ENCODE measurements around the gene RANBP9.
A peak's percentile ranks its signal among the peaks of the same experiment; 100 is the strongest.

Gene RANBP9

GRCh38 chr6:13629459-13630116 is 82.0 kb downstream of the RANBP9 start:
- H3K4me3 ChIP-seq (ENCODE audit: low read depth, low read length): no peak overlapping the region
- no peak for DNase-seq (ENCODE audit: low read depth)
- no peak for TF ChIP-seq CTCF (IDR thresholded peaks at IDR 0.05; ENCODE audit: low read depth, low read length, missing control alignments)

GRCh38 chr6:13624871-13625288 is 86.8 kb downstream of the RANBP9 start:
- DNase-seq (ENCODE audit: low read depth): peak; percentile 31
- no peak overlapping the region for H3K4me3 ChIP-seq (ENCODE audit: low read depth, low read length)
- peak; percentile 71 for TF ChIP-seq CTCF (IDR thresholded peaks at IDR 0.05; ENCODE audit: low read depth, low read length, missing control alignments)

GRCh38 chr6:13617066-13617465 is 94.6 kb downstream of the RANBP9 start:
- TF ChIP-seq CTCF (IDR thresholded peaks at IDR 0.05; ENCODE audit: low read depth, low read length, missing control alignments): no peak
- no peak for DNase-seq (ENCODE audit: low read depth)
- H3K4me3 ChIP-seq (ENCODE audit: low read depth, low read length): no peak overlapping the region

- H3K4me3 ChIP-seq (ENCODE audit: low read depth, low read length): peak overlapping the region; percentile 97
- TF ChIP-seq CTCF (IDR thresholded peaks at IDR 0.05; ENCODE audit: low read depth, low read length, missing control alignments): no peak
- no peak for DNase-seq (ENCODE audit: low read depth)
Measured at GRCh38 chr6:13615792-13616120, 95.9 kb downstream of the RANBP9 start.

GRCh38 chr6:13614926-13615791 is 96.5 kb downstream of the RANBP9 start, which contains the start of gene NOL7:
Gene NOL7, plus strand, starts transcription at chr6:13615335. Its CDS starts 24 bp downstream, at chr6:13615359.
- TF ChIP-seq CTCF (IDR thresholded peaks at IDR 0.05; ENCODE audit: low read depth, low read length, missing control alignments): peak; percentile 94
- DNase-seq (ENCODE audit: low read depth): peak; percentile 97
- H3K4me3 ChIP-seq (ENCODE audit: low read depth, low read length): peak within 1 kb of the TSS; percentile 97

GRCh38 chr6:13614126-13614925 is 97.3 kb downstream of the RANBP9 start:
- H3K4me3 ChIP-seq (ENCODE audit: low read depth, low read length): peak overlapping the region; percentile 97
- no peak for DNase-seq (ENCODE audit: low read depth)
- no peak for TF ChIP-seq CTCF (IDR thresholded peaks at IDR 0.05; ENCODE audit: low read depth, low read length, missing control alignments)

All from GM12864 (cell line).